ENCODE data around the gene RPS2.

DNA sequence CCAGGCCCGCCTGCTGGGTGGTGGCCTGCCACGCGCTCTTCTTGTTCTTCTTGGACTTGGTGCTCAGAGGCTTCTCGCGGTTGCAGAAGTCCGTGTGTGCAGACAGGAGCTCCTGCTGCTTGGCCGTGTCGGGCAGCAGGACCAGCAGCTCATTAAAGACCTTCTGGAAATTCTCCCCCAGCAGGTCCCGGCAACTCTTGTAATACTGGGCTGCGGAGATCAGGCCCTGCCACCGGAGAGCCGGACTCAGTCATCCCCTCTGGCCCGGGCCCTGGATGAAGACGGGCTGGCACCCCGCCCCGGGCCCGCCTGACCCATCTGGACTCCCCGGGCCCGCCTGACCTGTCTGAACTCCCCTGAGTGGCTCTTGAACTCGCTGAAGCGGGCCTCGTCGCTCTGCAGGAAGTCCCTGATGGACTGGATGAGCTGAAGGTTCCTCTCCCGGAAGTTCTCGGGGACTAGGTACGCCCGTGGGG lies 33.8 kb upstream of the RPS2 start:
- TF ChIP-seq, protein P1, sequence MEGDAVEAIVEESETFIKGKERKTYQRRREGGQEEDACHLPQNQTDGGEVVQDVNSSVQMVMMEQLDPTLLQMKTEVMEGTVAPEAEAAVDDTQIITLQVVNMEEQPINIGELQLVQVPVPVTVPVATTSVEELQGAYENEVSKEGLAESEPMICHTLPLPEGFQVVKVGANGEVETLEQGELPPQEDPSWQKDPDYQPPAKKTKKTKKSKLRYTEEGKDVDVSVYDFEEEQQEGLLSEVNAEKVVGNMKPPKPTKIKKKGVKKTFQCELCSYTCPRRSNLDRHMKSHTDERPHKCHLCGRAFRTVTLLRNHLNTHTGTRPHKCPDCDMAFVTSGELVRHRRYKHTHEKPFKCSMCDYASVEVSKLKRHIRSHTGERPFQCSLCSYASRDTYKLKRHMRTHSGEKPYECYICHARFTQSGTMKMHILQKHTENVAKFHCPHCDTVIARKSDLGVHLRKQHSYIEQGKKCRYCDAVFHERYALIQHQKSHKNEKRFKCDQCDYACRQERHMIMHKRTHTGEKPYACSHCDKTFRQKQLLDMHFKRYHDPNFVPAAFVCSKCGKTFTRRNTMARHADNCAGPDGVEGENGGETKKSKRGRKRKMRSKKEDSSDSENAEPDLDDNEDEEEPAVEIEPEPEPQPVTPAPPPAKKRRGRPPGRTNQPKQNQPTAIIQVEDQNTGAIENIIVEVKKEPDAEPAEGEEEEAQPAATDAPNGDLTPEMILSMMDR (IDR thresholded peaks at IDR 0.05): no peak
- no peak for TF ChIP-seq POLR2A (IDR thresholded peaks at IDR 0.05)

All from lower leg skin (tissue), 3 donors.